GM20000 (cell line): ENCODE data around the gene BHLHA9.

Experiments
- DNase-seq: peaks from one replicate; pipeline ENCODE4 v3.0.0; 2012; ENCODE audit warnings: low spot score
- CTCF ChIP-seq: IDR thresholded peaks from 2 replicates; pipeline ENCODE4 v1.5.1; 2012; ENCODE audit warnings: mild to moderate bottlenecking, control low read depth; ENCODE audit errors: extremely low read depth, missing control alignments

The BHLHA9 gene

GRCh38 chr17:1286379-1287106, 16.3 kb downstream of the BHLHA9 start:
- TF ChIP-seq CTCF, result no peak
- no peak for DNase-seq

DNA sequence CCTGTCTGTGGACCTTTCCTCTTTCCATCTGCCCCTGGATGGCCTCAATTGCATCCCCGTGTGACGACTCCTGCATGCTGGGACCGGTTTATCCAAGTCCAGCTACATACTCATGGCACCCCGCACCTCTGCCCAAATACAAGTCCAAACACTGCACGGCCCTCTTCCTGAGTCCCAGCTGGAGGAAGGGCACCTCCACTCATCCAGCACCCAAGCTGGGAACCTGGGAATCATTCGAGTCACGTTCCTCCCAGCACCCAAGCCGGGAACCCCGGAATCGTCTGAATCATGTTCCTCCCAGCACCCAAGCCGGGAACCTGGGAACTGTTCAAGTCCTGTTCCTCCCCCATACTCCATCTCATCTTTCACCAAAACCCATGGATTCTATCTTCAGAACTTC, 19.5 kb downstream of the BHLHA9 start:
- TF ChIP-seq CTCF, result no peak
- no peak for DNase-seq

DNA sequence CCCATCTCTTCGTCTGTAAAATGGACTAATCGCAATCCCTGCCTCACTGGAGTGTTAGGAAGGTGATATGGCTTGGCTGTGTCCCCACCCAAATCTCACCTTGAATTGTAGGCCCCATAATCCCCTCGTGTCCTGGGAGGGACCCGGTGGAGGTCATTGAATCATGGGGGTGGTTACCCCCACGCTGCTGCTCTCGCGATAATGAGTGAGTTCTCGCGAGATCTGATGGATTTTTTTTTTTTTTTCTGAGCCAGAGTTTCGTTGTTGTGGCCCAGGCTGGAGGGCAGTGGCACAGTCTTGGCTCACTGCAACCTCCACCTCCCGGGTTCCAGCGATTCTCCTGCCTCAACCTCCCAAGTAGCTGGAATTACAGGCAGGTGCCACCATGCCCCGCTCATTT, 20.4 kb downstream of the BHLHA9 start:
- DNase-seq, result no peak
- TF ChIP-seq CTCF, result no peak

DNA sequence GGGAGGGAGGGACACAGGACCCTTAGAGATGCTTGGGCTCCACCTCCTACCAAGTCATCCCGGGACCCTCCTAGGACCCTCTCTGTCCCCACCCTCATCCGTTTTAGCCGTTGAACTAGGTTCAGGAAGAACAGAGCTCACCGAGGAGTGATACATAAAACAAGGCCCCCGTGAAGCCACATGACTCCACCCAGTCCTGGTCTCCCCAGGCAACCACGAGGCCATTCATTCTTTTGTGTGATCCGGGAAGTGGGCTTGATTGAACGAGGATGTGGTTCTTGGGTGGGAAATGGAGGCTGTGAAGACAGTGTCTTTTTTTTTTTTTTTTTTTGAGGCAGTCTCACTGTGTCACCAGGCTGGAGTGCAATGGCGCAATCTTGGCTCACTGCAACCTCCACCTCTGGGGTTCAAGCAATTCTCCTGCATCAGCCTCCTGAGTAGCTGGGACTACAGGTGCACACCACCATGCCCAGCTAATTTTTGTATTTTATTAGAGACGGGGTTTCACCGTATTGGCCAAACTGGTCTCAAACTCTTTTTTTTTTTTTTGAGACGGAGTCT, 24.0 kb downstream of the BHLHA9 start:
- no peak for TF ChIP-seq CTCF
- no peak for DNase-seq

- DNase-seq, result no peak
- no peak for TF ChIP-seq CTCF
Measured at GRCh38 chr17:1298606-1299005, 28.4 kb downstream of the BHLHA9 start.

- DNase-seq, result no peak
Measured at GRCh38 chr17:1299552-1300370, 29.5 kb downstream of the BHLHA9 start.

More at GRCh38 chr17:1299552-1300370, 29.5 kb downstream of the BHLHA9 start:
- TF ChIP-seq CTCF, result no peak
